H1 (cell line): ENCODE measurements around the gene DHRS1. TPM values are rescaled to one million over a fixed set of nuclear protein-coding genes. Genes with fewer than 3 reads are reported as not detected.

ENCODE experiments used
- CTCF ChIA-PET: fragments of 300-600 bp; sonication (Branson Sonifier 250); formaldehyde crosslinking; loops from one replicate; lab custom pipeline; 2021; ENCODE audit not compliant: partially characterized antibody; lab: Charles Lee
- POLR2A ChIA-PET: fragments of 300-600 bp; sonication (Branson Sonifier 250); formaldehyde crosslinking; loops from one replicate; lab custom pipeline; 2021; ENCODE audit warnings: inconsistent platforms; ENCODE audit not compliant: partially characterized antibody; lab: Charles Lee
- DNase-seq, 2 experiments: peaks; one replicate each; pipeline versions ENCODE4 v3.0.0 to v3.0.0-alpha.2; 2010 to 2022; ENCODE audit warnings: low spot score in 2 of 2, low read depth in 1 of 2, mixed read lengths in 1 of 2
- FAIRE-seq: peaks from 2 replicates; lab custom pipeline; 2011; peaks lifted over from hg19 to GRCh38; lab: Jason Lieb, UNC
- H2AFZ ChIP-seq: 2 replicates; pipeline ENCODE4 v1.8.1; 2012; ENCODE audit warnings: low read length, inconsistent platforms
- H2AK5ac ChIP-seq: 2 replicates; pipeline ENCODE4 v1.6.1; 2013; ENCODE audit warnings: low read depth, low read length
- H2BK120ac ChIP-seq: replicated peaks from 2 replicates; pipeline ENCODE3; 2013; ENCODE audit warnings: low read depth, low read length, inconsistent platforms
- H2BK12ac ChIP-seq: 2 replicates; pipeline ENCODE4 v1.6.1; 2013; ENCODE audit warnings: low read depth, low read length
- H2BK15ac ChIP-seq: 2 replicates; pipeline ENCODE4 v1.6.1; 2013; ENCODE audit warnings: low read length
- H2BK20ac ChIP-seq: 2 replicates; pipeline ENCODE4 v1.6.1; 2013; ENCODE audit warnings: low read length
- H2BK5ac ChIP-seq: 2 replicates; pipeline ENCODE4 v1.6.1; 2013; ENCODE audit warnings: low read depth, low read length
- H3K14ac ChIP-seq: 2 replicates; pipeline ENCODE4 v1.6.1; 2013; ENCODE audit warnings: inconsistent platforms; ENCODE audit not compliant: insufficient read length
- H3K18ac ChIP-seq: 2 replicates; pipeline ENCODE4 v1.6.1; 2013; ENCODE audit warnings: low read length; ENCODE audit errors: extremely low read depth
- H3K23ac ChIP-seq: 2 replicates; pipeline ENCODE4 v1.6.1; 2013; ENCODE audit warnings: inconsistent platforms; ENCODE audit not compliant: insufficient read length
- H3K23me2 ChIP-seq: 2 replicates; pipeline ENCODE4 v1.6.1; 2013; ENCODE audit warnings: low read depth, low read length
- H3K27ac ChIP-seq: 2 replicates; pipeline ENCODE4 v1.6.1; 2011; ENCODE audit warnings: low read depth, low read length, inconsistent platforms
- H3K27me3 ChIP-seq, 4 experiments: replicated peaks in 1 of 4; 1 replicate in 1 of 4; 2 replicates in 3 of 4; pipeline versions ENCODE4 v1.6.1 to v1.8.1; 2011 to 2013; ENCODE audit warnings: low read length in 3 of 4, mild to moderate bottlenecking in 3 of 4, inconsistent platforms in 2 of 4, mixed read lengths in 2 of 4, moderate library complexity in 1 of 4; ENCODE audit not compliant: control insufficient read depth in 3 of 4, insufficient read depth in 3 of 4; ENCODE audit errors: extremely low read depth in 1 of 4
- H3K36me3 ChIP-seq, 4 experiments: 2 replicates each; pipeline versions ENCODE4 v1.6.1 to v1.8.1; 2011 to 2013; ENCODE audit warnings: mild to moderate bottlenecking in 4 of 4, low read length in 3 of 4, moderate library complexity in 2 of 4, control low read depth in 1 of 4, inconsistent platforms in 1 of 4; ENCODE audit not compliant: insufficient read depth in 4 of 4, control insufficient read depth in 2 of 4
- H3K4ac ChIP-seq: replicated peaks from 2 replicates; pipeline ENCODE3; 2013; ENCODE audit warnings: low read length, low read depth, mixed read lengths, inconsistent platforms; ENCODE audit not compliant: insufficient read length
- H3K4me1 ChIP-seq, 4 experiments: replicated peaks in 1 of 4; 1 replicate in 1 of 4; 2 replicates in 3 of 4; pipeline versions ENCODE4 v1.6.1 to v1.8.1; 2011 to 2013; ENCODE audit warnings: low read length in 3 of 4, inconsistent platforms in 2 of 4, mixed read lengths in 1 of 4; ENCODE audit not compliant: insufficient read depth in 4 of 4, control insufficient read depth in 3 of 4
- H3K4me2 ChIP-seq, 2 experiments: 2 replicates each; pipeline versions ENCODE4 v1.6.1 to v1.8.1; 2011 to 2013; ENCODE audit warnings: low read depth in 2 of 2, low read length in 2 of 2, control low read depth in 1 of 2, inconsistent platforms in 1 of 2, mild to moderate bottlenecking in 1 of 2; ENCODE audit not compliant: insufficient read depth in 1 of 2
- H3K4me3 ChIP-seq, 4 experiments: fragments of 200-600, 300-600 bp in 1 of 4; sonication (generic), shearing (Covaris generic), sonication (Bioruptor Twin) in 1 of 4; 2 replicates each; pipeline versions ENCODE4 v1.5.1 to v1.8.1; 2011 to 2016; ENCODE audit warnings: low read length in 4 of 4, low read depth in 3 of 4, control low read depth in 2 of 4, inconsistent platforms in 2 of 4, mild to moderate bottlenecking in 2 of 4, mixed read lengths in 1 of 4, moderate library complexity in 1 of 4; ENCODE audit not compliant: insufficient read depth in 2 of 4; ENCODE audit errors: extremely low read depth in 1 of 4
- H3K56ac ChIP-seq: replicated peaks from 2 replicates; pipeline ENCODE3; 2013; ENCODE audit warnings: low read depth, mild to moderate bottlenecking, mixed read lengths, low read length, inconsistent platforms; ENCODE audit not compliant: insufficient read length
- H3K79me1 ChIP-seq: 2 replicates; pipeline ENCODE4 v1.6.1; 2013; ENCODE audit warnings: low read depth, low read length, control low read depth
- H3K79me2 ChIP-seq, 2 experiments: 2 replicates each; pipeline versions ENCODE4 v1.6.1 to v1.8.1; 2012 to 2013; ENCODE audit warnings: low read length in 2 of 2, mild to moderate bottlenecking in 2 of 2, inconsistent platforms in 1 of 2; ENCODE audit not compliant: insufficient read depth in 2 of 2, control insufficient read depth in 1 of 2
- H3K9ac ChIP-seq, 4 experiments: replicated peaks in 1 of 4; 1 replicate in 1 of 4; 2 replicates in 3 of 4; pipeline versions ENCODE4 v1.6.1 to v1.8.1; 2011 to 2013; ENCODE audit warnings: low read depth in 3 of 4, low read length in 3 of 4, control low read depth in 2 of 4, mild to moderate bottlenecking in 2 of 4, moderate library complexity in 2 of 4, inconsistent platforms in 1 of 4; ENCODE audit errors: extremely low read depth in 1 of 4
- H3K9me3 ChIP-seq, 2 experiments: 2 replicates each; pipeline versions ENCODE4 v1.6.1 to v1.8.1; 2012 to 2013; ENCODE audit warnings: mild to moderate bottlenecking in 2 of 2, moderate library complexity in 2 of 2, control low read depth in 1 of 2, inconsistent platforms in 1 of 2, low read depth in 1 of 2, low read length in 1 of 2, mixed read lengths in 1 of 2; ENCODE audit not compliant: insufficient read depth in 2 of 2
- H4K20me1 ChIP-seq, 2 experiments: replicated peaks in 1 of 2; 2 replicates each; pipeline versions ENCODE3 to v1.8.1; 2011 to 2013; ENCODE audit warnings: inconsistent platforms in 2 of 2, low read length in 2 of 2, mild to moderate bottlenecking in 1 of 2; ENCODE audit not compliant: insufficient read depth in 2 of 2, control insufficient read depth in 1 of 2
- H4K5ac ChIP-seq: 2 replicates; pipeline ENCODE4 v1.6.1; 2013; ENCODE audit warnings: low read length, low read depth, mixed read lengths, inconsistent platforms; ENCODE audit not compliant: insufficient read length
- H4K8ac ChIP-seq: 2 replicates; pipeline ENCODE4 v1.8.0; 2013; ENCODE audit warnings: mild to moderate bottlenecking, moderate library complexity, low read length, inconsistent platforms; ENCODE audit not compliant: insufficient read depth; ENCODE audit errors: extremely low read depth
- H4K91ac ChIP-seq: replicated peaks from 2 replicates; pipeline ENCODE3; 2013; ENCODE audit warnings: low read length, mixed read lengths, inconsistent platforms; ENCODE audit not compliant: insufficient read length
- CTCF ChIP-seq, 3 experiments: IDR thresholded peaks; 1 replicate in 2 of 3; 2 replicates in 1 of 3; pipeline versions ENCODE4 v1.5.1 to v1.6.1; 2011; ENCODE audit warnings: low read length in 3 of 3, mild to moderate bottlenecking in 3 of 3, inconsistent platforms in 2 of 3, low read depth in 1 of 3, moderate library complexity in 1 of 3; ENCODE audit not compliant: insufficient read depth in 1 of 3; ENCODE audit errors: control extremely low read depth in 1 of 3
- E2F6 ChIP-seq: IDR thresholded peaks from 2 replicates; pipeline ENCODE4 v1.6.1; 2012; ENCODE audit warnings: inconsistent platforms
- TAF7 ChIP-seq: optimal IDR thresholded peaks from 2 replicates; pipeline ENCODE3; 2011; ENCODE audit warnings: low read depth, mild to moderate bottlenecking, inconsistent platforms, low read length, moderate library complexity, borderline replicate concordance
- TEAD4 ChIP-seq: IDR thresholded peaks from 2 replicates; pipeline ENCODE4 v1.6.1; 2012; ENCODE audit warnings: low read depth, low read length, inconsistent platforms, mixed read lengths
- WGBS, 2 experiments: shearing (Covaris generic) in 1 of 2; methylation state at CpG; one replicate each; pipeline versions ENCODE4 v1.1.6 to v1.1.7; 2013 to 2015; ENCODE audit warnings: low lambda C conversion rate in 2 of 2, mixed read lengths in 2 of 2, inconsistent platforms in 1 of 2, low coverage in 1 of 2, missing lambda C conversion rate in 1 of 2; ENCODE audit not compliant: insufficient replicate concordance in 2 of 2, insufficient coverage in 1 of 2, insufficient read length in 1 of 2; ENCODE audit errors: extremely low coverage in 1 of 2, missing lambda C conversion rate in 1 of 2; 5-methylcytosine and 5-hydroxymethylcytosine counted together
- polyA plus RNA-seq, 7 experiments: library from polyadenylated mRNA; depleted of rRNA in 3 of 7; stranded (reverse) in 5 of 7; unstranded in 2 of 7; fragments of >200 nt in 5 of 7; fragments of 200-250 nt in 2 of 7; gene quantifications; 1 replicate in 5 of 7; 2 replicates in 1 of 7; 4 replicates in 1 of 7; pipeline versions ENCODE4 v1.2.1 to v1.2.3, GENCODE V29; 2011 to 2013; ENCODE audit warnings: missing spikeins in 2 of 7, mixed read lengths in 2 of 7
- total RNA-seq: library from RNA; stranded (reverse); fragmentation: NEBNext Ultra II Directional; extraction: Animal tissue kit (Norgen Biotek cat#: 25700); gene quantifications from 2 replicates; pipeline ENCODE4 v1.2.1, GENCODE V29; 2021

The DHRS1 gene
- total and polyA plus RNA-seq, 2 of the 8 experiments (the other 6 are each of a cell fraction or from before 2014, with no cell fraction given), result 8.8 to 31.7 TPM

DNA sequence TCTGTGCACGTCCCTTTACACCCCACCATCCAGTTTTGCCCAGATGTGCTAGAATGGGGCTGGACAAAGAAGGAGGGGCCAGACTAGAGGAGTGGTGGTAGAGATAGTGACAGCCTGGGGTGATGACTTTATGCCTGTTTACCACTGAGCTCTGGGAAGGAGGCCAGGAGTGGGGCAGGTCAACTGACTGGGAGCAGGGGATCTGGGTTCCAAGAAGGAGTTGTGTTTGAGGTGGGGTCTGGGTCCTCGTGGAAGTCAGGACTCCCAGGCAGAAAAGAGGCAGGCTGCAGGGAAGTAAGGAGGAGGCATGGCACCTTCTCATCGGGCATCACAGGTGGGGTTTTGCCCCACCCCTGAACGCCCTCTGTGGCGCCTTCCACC lies 10.7 kb upstream of the DHRS1 start:
- FAIRE-seq (no peak), DNase-seq (no peak)
- Histone ChIP-seq H2BK5ac (no peak overlapping the region), H3K4me2 (no peak overlapping the region), H2BK12ac (no peak overlapping the region), H4K8ac (no peak overlapping the region), H3K56ac (no peak overlapping the region), H2BK15ac (no peak overlapping the region), H4K20me1 (peaks cover 2 to 8% of the 10 kb centered on the region in 2 experiments), H3K14ac (no peak overlapping the region), H2AFZ (no peak overlapping the region), H3K79me2 (no peaks in the 10 kb centered on the region), H2BK20ac (no peak overlapping the region), H3K9me3 (no peaks in the 10 kb centered on the region), H3K4me1 (no peaks in the 10 kb centered on the region), H3K23me2 (peaks cover 1% of the 10 kb centered on the region; the same call in 1 of the 2 replicates), H2AK5ac (no peak overlapping the region), H3K27me3 (no peaks in the 10 kb centered on the region), H3K27ac (no peak overlapping the region), H3K4me3 (no peak overlapping the region), H3K9ac (no peak overlapping the region), H3K79me1 (no peaks in the 10 kb centered on the region), H4K91ac (no peak overlapping the region), H3K36me3 (peaks cover 9 to 17% (median 13%) of the 10 kb centered on the region in 4 experiments; a peak in 5 of 8 replicates), H4K5ac (no peak overlapping the region), H2BK120ac (no peak overlapping the region), H3K4ac (no peak overlapping the region), H3K23ac (no peak overlapping the region), H3K18ac (no peak overlapping the region)
- WGBS, 2 experiments, result 91% methylated on average over 5 of the region's 5 CpGs; no CpG with 5 or more reads in 1 of the 2 experiments
- ChIA-PET CTCF (interaction anchor here (1.3 to 15.8 kb wide), 7 partner anchors 11 to 121 kb away, joined by 4 to 173 read pairs (median 36); partner anchors contain the start of genes ADCY4, DHRS1, NOP9 and RABGGTA), POLR2A (interaction anchor here (1.0 to 5.1 kb wide), 5 partner anchors 11 to 131 kb away, joined by 3 to 35 read pairs (median 6); partner anchors contain the start of genes DHRS1 and NOP9)
- no peak for TF ChIP-seq TEAD4
- TF ChIP-seq TAF7, result no peak
- no peak for TF ChIP-seq CTCF (IDR thresholded peaks at IDR 0.05; ENCODE audit: control extremely low read depth in 1 of 3, insufficient read depth in 1 of 3, low read depth in 1 of 3, low read length in 3 of 3)
- TF ChIP-seq E2F6, result no peak
